Heart left ventricle (tissue), 16 donors: ENCODE results near the gene HEMGN. TPM values are rescaled to one million over a fixed set of nuclear protein-coding genes. Genes with fewer than 3 reads are reported as not detected.

Experiments
- ATAC-seq, 4 donors: fragments of 200-7000 bp; cut with Tn5 transposase; one replicate each; pipeline ENCODE4 v1.9.1; 2020 to 2022; ENCODE audit warnings: moderate library complexity in 4 of 4, mild to moderate bottlenecking in 3 of 4, moderate number of reproducible peaks in 1 of 4
- DNase-seq, 5 donors: peaks; one replicate each; pipeline ENCODE4 v3.0.0-alpha.2; 2020
- H3K27ac ChIP-seq, 12 donors: fragments of 200-600 bp; sonication (generic) in 4 of 12; one replicate each; pipeline versions ENCODE4 v1.5.0 to v1.8.0; 2016 to 2022; ENCODE audit warnings: mild to moderate bottlenecking in 2 of 12
- H3K27me3 ChIP-seq, 9 donors: fragments of 200-600 bp; sonication (generic) in 2 of 9; one replicate each; pipeline versions ENCODE4 v1.5.1 to v1.8.0; 2016 to 2022; ENCODE audit warnings: mild to moderate bottlenecking in 3 of 9
- H3K36me3 ChIP-seq, 9 donors: fragments of 200-600 bp; sonication (generic) in 2 of 9; one replicate each; pipeline versions ENCODE4 v1.5.0 to v1.8.0; 2018 to 2022; ENCODE audit warnings: mild to moderate bottlenecking in 2 of 9
- H3K4me1 ChIP-seq, 12 donors: fragments of 200-600 bp; sonication (generic) in 4 of 12; one replicate each; pipeline versions ENCODE4 v1.5.0 to v1.8.0; 2016 to 2022; ENCODE audit warnings: mild to moderate bottlenecking in 3 of 12
- H3K4me3 ChIP-seq, 12 donors: fragments of 200-600 bp; sonication (generic) in 4 of 12; one replicate each; pipeline versions ENCODE4 v1.5.0 to v1.8.0; 2017 to 2022; ENCODE audit warnings: mild to moderate bottlenecking in 9 of 12, moderate library complexity in 4 of 12
- H3K9me3 ChIP-seq, 12 donors: fragments of 200-600 bp; sonication (generic) in 4 of 12; one replicate each; pipeline versions ENCODE4 v1.5.0 to v1.8.0; 2016 to 2022; ENCODE audit warnings: mild to moderate bottlenecking in 1 of 12
- CTCF ChIP-seq, 12 donors: fragments of 200-600 bp; sonication (generic) in 4 of 12; IDR thresholded peaks; one replicate each; pipeline versions ENCODE4 v1.5.0 to v1.8.0; 2018 to 2022; ENCODE audit warnings: antibody characterized with exemption in 12 of 12, mild to moderate bottlenecking in 5 of 12
- POLR2A ChIP-seq, 2 donors: fragments of 450-650 bp; IDR thresholded peaks; one replicate each; pipeline ENCODE4 v1.6.1; 2017; ENCODE audit warnings: antibody characterized with exemption in 2 of 2, mild to moderate bottlenecking in 2 of 2, moderate library complexity in 2 of 2
- WGBS, 4 donors: extraction: QIAGEN DNeasy Blood & Tissue Kit in 2 of 4; methylation state at CpG; one replicate each; pipeline versions ENCODE4 v1.1.5 to v1.1.7; 2013 to 2018; 5-methylcytosine and 5-hydroxymethylcytosine counted together
- intact Hi-C, 10 donors: fragments of 100-400 bp; cut with DNase I; formaldehyde crosslinking; loops; one replicate each; pipeline versions ENCODE4 v1.11.1 to v1.14.2; 2022
- polyA plus RNA-seq, 2 donors: library from polyadenylated mRNA; stranded (reverse); fragments of 200-250 nt; gene quantifications; one replicate each; pipeline ENCODE4 v1.2.3, GENCODE V29; 2013
- total RNA-seq, 9 donors: library from RNA; depleted of rRNA in 2 of 9; stranded (reverse); fragments of >200 nt in 2 of 9; fragmentation: NEBNext Ultra II Directional in 3 of 9; extraction: Animal tissue kit (Norgen Biotek cat#: 25700) in 3 of 9; gene quantifications; one replicate each; pipeline versions ENCODE4 v1.1.0 to v1.2.4, GENCODE V29; 2016 to 2023
- donor health status: ischemic (EF 13 %, LVEDD 7.1; RV severe dilation, severe dysfunction).
- donor health status: healthy with polysubstance abuse.
- donor health status: DM: no; HTN: yes; CAD: no.
- donor health status: DM: no; HTN: no; CAD: no.
- donor health status: ischemic (EF 25% LVEDD 6.9; RV normal size, moderate dysfunction).
- donor health status: ischemic (EF 25% LVEDD 5.7; RV mildly dilated, moderate dysfunction).
- donor health status: healthy.
- donor health status: DM: yes; HTN: yes; CAD: no.
- donor health status: ischemic (EF 35%, LVEDD 5.7; RV mildly dilated, moderate dysfunction).
- donor health status: nonischemic (EF 11% LVEDD 7.7; RV severe dilation, severe dysfunction).
- donor health status: DM: yes; HTN: yes; CAD: no.
- donor health status: PGD.
- donor health status: ischemic (EF 29% LVEDD 5.4; RV normal size, mild dysfunction).
- donor health status: nonischemic (EF 23%, LVEDD 6.1; RV moderate dilation, normal function).

The HEMGN gene
- total and polyA plus RNA-seq, 11 donors, result 0.23 to 0.40 TPM; not detected in 9

- H3K9me3 ChIP-seq, result no peaks in the 10 kb centered on the region
- DNase-seq (no peak), ATAC-seq (no peak)
- no peaks in the 10 kb centered on the region for H3K36me3 ChIP-seq
- H3K4me1 ChIP-seq, result peaks cover 0 to 49% (median 39%) of the 10 kb centered on the region in 12 donors
- H3K4me3 ChIP-seq, result peak overlapping the region; percentile 70 to 99 (median 96)
- H3K27ac ChIP-seq, result peak overlapping the region in 11 of 12 donors; percentile 63 to 99 (median 98)
- H3K27me3 ChIP-seq, result no peaks in the 10 kb centered on the region
- TF ChIP-seq POLR2A (IDR thresholded peaks at IDR 0.05) (no peak), CTCF (IDR thresholded peaks at IDR 0.05) (no peak)
- WGBS, 4 donors, result 58 to 63% (median 61%) methylated on average over 15 of the region's 15 CpGs
- intact Hi-C loops, result loop anchor here in 9 of 10 donors (2.0 to 10.0 kb wide), 10 partner anchors 35 to 350 kb away; partner anchors contain the start of genes TRMO (in 6 of the 9), NANS (in 4 of the 9), TBC1D2 (in 3 of the 9) and NCBP1 (in 2 of the 9)
These were observed 44.1 kb upstream of the HEMGN start for GRCh38 chr9:97981846-97982682.

- intact Hi-C loops, result loop anchor here in 7 of 10 donors (5.0 to 10.0 kb wide), 8 partner anchors 36 to 349 kb away; partner anchors contain the start of genes NANS (in 4 of the 7), TRMO (in 4 of the 7), TBC1D2 (in 3 of the 7) and NCBP1 (in 2 of the 7)
- TF ChIP-seq POLR2A (IDR thresholded peaks at IDR 0.05) (no peak), CTCF (IDR thresholded peaks at IDR 0.05) (no peak)
- 46 to 59% (median 51%) methylated on average over 10 of the region's 10 CpGs for WGBS, 4 donors
- ATAC-seq (peak; percentile 31 to 78 (median 48)), DNase-seq (peak in 4 of 5 donors; percentile 35 to 68 (median 44))
- Histone ChIP-seq H3K9me3 (no peaks in the 10 kb centered on the region), H3K4me3 (peak overlapping the region in 1 of 12 donors; percentile 10), H3K36me3 (no peaks in the 10 kb centered on the region), H3K27ac (peak overlapping the region; percentile 1 to 99 (median 52)), H3K27me3 (no peaks in the 10 kb centered on the region), H3K4me1 (peaks cover 0 to 40% (median 32%) of the 10 kb centered on the region in 12 donors)
These were observed 43.2 kb upstream of the HEMGN start for GRCh38 chr9:97980918-97981845.

- ATAC-seq, result no peak
- peaks cover 0 to 32% (median 25%) of the 10 kb centered on the region in 12 donors for H3K4me1 ChIP-seq
- peak in 4 of 5 donors; percentile 26 to 63 (median 38) for DNase-seq
- no peaks in the 10 kb centered on the region for H3K27me3 ChIP-seq
- no peak overlapping the region for H3K4me3 ChIP-seq
- no peaks in the 10 kb centered on the region for H3K9me3 ChIP-seq
- 54 to 67% (median 65%) methylated on average over 4 of the region's 4 CpGs for WGBS, 4 donors
- TF ChIP-seq POLR2A (IDR thresholded peaks at IDR 0.05), result no peak
- no peak for TF ChIP-seq CTCF (IDR thresholded peaks at IDR 0.05)
- H3K27ac ChIP-seq, result peak overlapping the region in 11 of 12 donors; percentile 1 to 99 (median 55)
- intact Hi-C loops, result loop anchor here in 7 of 10 donors (5.0 to 10.0 kb wide), 8 partner anchors 37 to 348 kb away; partner anchors contain the start of genes NANS (in 4 of the 7), TRMO (in 4 of the 7), TBC1D2 (in 3 of the 7) and NCBP1 (in 2 of the 7)
- no peaks in the 10 kb centered on the region for H3K36me3 ChIP-seq
These were observed 42.5 kb upstream of the HEMGN start for GRCh38 chr9:97980479-97980803.
